Measurements from ENCODE around the gene PRELID2.

DNA sequence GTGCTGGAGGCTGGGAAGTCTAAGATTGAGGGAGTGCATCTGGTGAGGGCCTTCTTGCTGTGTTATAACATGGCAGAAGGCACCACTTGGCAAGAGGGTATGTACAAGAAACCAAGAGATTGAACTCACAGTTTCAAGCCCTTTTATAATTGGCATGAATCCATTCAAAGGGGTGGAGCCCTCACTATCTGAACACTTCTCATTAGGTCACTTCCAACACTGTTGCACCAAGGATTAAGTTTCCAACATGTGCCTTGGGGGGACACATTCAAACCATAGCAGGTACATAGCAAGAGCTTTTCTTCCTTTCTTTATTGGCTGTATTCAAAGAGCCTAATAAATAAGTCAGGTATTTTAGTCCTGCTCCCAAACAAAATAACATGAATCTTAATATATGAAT, 62.7 kb downstream of the PRELID2 start:
- TF ChIP-seq, protein P1, sequence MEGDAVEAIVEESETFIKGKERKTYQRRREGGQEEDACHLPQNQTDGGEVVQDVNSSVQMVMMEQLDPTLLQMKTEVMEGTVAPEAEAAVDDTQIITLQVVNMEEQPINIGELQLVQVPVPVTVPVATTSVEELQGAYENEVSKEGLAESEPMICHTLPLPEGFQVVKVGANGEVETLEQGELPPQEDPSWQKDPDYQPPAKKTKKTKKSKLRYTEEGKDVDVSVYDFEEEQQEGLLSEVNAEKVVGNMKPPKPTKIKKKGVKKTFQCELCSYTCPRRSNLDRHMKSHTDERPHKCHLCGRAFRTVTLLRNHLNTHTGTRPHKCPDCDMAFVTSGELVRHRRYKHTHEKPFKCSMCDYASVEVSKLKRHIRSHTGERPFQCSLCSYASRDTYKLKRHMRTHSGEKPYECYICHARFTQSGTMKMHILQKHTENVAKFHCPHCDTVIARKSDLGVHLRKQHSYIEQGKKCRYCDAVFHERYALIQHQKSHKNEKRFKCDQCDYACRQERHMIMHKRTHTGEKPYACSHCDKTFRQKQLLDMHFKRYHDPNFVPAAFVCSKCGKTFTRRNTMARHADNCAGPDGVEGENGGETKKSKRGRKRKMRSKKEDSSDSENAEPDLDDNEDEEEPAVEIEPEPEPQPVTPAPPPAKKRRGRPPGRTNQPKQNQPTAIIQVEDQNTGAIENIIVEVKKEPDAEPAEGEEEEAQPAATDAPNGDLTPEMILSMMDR (IDR thresholded peaks at IDR 0.05), result no peak
- TF ChIP-seq POLR2A (IDR thresholded peaks at IDR 0.05), result no peak
